NCI-H1694 treated with DMSO at 0.1 percent for 48 hours (cell line): ENCODE measurements around the gene MOGAT1.
"Not testable (repeated sequence)": the region's sequence is repeated elsewhere in the genome, so short reads cannot be mapped to it uniquely, and the experiment has no call there.

Experiments
- DNase-seq: peaks from one replicate; lab custom pipeline; 2025; lab: John Stamatoyannopoulos, UW

MOGAT1 gene

DNA sequence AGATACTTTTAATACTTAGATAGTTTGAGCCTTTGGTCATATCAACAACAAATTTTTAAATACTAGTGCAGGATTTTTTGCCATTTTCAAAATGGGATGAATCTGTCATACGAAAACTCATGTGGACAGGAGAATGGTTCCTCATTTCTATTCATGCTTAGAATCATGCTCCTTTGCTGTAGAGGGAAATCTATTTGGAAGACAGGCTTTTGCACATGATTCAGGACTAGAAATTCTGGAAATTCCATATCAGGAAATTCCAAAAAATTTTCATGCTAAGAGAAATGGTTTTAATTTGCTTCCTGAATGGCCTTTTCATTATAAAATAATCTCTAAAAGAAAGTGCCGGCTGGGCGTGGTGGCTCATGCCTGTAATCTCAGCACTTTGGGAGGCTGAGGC, 39.3 kb downstream of the MOGAT1 start:
- DNase-seq: no peak

- DNase-seq: no peak
These were observed 40.0 kb downstream of the MOGAT1 start for GRCh38 chr2:222711315-222711940.

- DNase-seq: no peak
These were observed 41.5 kb downstream of the MOGAT1 start for GRCh38 chr2:222713002-222713401.

- no peak for DNase-seq
These were observed 43.1 kb downstream of the MOGAT1 start for GRCh38 chr2:222714361-222715241.

DNA sequence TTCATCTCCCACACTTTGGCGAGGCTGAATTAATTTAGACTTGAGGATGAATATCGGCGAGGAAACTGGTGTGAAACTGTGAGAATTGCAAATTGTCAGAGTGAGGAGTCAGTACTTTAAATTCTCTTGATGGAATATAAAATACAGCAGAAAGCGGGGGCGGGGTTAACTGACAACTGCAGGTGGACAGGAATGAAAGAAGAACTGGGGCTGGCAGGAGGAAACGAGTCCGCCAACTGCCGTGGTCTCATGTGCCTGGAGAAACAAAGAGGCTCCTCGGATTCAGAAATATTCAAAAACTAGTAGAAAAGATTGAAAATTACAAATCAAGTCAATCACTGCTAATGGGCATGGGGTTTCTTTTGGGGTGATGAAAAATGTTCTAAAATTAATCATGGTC, 44.3 kb downstream of the MOGAT1 start:
- no peak for DNase-seq

DNA sequence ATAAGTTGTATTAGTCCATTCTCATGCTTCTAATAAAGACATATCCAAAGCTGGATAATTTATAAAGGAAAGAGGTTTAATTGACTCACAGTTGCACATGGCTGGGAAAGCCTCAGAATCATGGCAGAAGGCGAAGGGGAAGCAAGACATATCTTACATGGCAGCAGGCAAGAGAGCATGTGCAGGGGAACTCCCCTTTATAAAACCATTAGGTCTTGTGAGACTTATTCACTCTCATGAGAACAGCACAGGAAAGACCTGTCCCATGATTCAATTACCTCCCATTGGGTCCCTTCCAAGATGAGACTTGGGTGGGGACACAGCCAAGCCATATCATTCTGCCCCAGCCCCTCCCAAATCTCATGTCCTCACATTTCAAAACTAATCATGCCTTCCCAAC, 48.3 kb downstream of the MOGAT1 start:
- DNase-seq: not testable (repeated sequence)

GRCh38 chr2:222721597-222721996, 50.1 kb downstream of the MOGAT1 start:
- not testable (repeated sequence) for DNase-seq

GRCh38 chr2:222722327-222722946, 51.0 kb downstream of the MOGAT1 start:
- DNase-seq: no peak

GRCh38 chr2:222724208-222724607, 52.8 kb downstream of the MOGAT1 start:
- no peak for DNase-seq

DNA sequence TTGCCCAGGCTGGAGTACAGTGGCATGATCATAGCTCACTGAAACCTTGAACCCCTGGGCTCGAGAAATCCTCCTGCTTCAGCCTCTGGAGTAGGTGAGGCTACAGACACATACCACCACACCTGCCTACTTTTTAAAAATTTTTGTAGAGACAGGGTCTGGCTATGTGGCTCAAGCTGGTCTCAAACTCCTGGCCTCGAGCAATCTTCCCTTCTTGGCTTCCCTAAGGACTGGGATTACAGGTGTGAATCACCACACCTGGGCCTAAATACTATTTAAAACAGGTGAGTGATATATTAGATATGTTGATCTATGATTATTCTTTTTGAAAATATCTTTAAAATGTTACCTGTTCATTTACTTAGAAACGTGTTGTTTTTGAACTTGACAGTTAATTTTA, 57.2 kb downstream of the MOGAT1 start:
- DNase-seq: no peak

DNA sequence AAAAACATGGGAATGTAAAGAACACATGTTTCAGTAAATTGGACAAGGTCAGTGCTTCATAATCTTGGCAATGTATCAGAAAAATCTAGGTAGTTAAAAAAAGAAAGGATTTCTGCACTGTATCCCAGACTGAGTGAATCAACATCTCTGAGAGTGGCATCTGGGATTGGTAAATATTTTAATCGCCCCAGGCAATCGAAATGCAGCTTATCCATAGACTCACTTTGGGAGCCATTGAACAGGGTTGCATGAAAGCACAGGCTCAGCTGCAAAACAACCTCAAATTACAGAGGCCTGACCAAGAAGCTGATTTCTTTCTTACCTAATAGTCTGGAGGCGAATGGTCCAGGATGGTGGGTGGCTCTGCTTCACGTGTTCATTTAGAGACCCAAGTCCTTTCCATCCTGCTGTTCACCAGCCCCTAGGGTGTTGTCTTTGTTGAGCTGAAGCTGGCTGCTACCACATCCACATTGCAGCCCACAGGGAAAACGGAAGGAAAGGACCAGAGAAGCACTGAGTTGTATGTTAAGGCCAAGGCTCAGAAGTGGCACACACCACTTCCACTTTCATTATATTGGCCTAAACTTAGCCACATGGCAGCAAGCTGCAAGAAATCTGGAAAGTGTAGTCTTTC, 59.0 kb downstream of the MOGAT1 start:
- no peak for DNase-seq

DNA sequence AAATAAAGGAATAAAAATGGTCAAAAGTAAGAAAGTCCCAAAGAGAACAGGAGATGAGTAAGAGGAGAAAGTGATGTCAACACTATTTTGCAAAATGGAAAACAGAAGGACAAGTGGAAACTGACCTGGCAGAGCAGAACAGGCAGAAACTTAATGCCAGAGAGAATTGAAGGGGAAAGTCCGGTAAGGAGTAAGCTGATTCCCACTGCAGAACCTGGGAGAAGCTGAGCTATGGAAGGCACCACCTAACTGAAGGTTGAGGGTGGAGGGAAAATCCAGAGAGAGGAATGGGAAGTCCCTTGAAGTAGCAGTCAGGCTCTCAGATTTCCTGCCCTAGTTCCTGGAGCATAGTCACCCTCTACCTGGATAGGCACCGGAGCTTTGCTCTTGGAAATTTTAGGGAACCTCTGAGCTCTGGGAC, 59.8 kb downstream of the MOGAT1 start:
- no peak for DNase-seq

GRCh38 chr2:222732489-222733178, 61.2 kb downstream of the MOGAT1 start:
- DNase-seq: no peak

- DNase-seq: no peak
These were observed 62.0 kb downstream of the MOGAT1 start for GRCh38 chr2:222733470-222733845.

DNA sequence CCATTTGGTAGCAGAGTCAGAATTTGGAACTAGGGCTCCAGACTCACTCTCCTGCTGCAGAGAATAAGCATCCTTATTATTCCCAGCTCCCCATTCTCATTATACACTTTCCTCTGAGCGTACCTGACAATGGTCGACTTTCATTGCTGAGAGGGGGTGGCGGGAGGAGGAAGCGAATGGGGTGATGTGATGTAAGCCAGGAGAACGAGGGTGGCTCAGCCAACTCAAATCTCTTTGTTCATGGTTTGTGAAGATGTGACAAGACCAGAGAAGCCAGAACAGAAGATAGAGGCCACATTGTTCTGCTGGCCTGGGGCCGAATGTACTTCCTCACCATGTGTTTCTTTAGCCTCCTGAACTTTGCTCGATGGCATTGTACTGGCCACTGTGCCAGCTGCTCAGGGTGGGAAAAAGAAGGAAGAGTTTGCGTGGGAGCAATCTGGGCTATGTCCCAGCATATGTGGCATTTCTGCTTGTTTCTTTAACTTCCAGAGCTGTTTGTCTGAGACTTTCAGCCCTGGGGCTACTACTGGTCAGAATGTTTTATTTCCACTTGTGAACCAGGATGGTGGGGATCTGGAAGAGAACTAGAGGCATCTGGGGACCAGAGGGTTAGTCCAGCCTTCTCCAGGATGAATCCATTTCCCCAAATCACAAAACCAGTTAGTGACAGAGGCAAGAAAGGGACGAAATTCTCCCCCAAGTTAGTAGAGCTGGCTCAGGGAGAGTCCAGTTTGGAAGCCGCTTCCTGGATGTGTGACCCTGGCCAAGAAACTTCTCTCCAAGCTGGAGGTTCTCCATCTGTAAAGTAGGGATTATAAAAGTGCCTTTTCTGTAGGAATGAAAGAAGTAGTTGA, 62.6 kb downstream of the MOGAT1 start:
- DNase-seq: no peak

- no peak for DNase-seq
These were observed 63.2 kb downstream of the MOGAT1 start for GRCh38 chr2:222734703-222735014.

GRCh38 chr2:222736301-222736700, 64.8 kb downstream of the MOGAT1 start:
- DNase-seq: no peak

DNA sequence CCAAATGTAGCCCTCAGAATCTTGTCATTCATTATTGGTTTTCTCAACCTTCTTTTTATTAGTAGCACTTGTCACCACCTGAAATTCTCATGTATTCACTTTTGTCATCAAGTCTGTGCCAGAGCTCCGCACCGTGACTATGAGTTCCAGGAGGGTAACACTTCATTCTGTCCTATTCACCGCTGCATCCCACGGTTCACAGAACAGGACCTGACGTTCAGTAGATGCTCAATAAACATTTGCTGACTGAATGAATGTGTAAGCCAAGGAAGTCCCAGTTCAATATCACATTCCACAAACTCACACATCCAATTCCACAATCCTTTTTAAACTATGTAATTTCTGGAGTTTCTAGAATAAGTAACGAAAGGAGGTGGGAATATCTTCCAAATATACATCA, 65.5 kb downstream of the MOGAT1 start:
- no peak for DNase-seq

DNA sequence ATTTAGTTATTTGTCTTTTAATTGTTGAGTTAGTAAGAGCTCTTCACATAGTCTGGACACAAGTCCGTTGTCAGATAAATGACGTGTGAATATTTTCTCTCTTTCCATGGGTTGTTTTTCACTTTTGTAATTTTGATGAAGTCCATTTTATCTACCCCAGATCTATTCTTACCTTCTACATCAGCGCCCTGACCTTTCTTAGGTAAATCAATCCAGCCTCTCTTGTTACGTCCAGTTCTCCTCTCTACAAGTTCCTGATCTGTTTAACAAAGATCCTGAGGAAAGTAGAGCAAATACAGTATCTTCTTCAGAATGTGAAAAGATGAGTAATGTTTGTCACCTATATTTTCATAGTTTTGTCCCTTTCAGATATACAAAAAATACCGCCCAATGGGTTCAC, 66.9 kb downstream of the MOGAT1 start:
- no peak for DNase-seq

DNA sequence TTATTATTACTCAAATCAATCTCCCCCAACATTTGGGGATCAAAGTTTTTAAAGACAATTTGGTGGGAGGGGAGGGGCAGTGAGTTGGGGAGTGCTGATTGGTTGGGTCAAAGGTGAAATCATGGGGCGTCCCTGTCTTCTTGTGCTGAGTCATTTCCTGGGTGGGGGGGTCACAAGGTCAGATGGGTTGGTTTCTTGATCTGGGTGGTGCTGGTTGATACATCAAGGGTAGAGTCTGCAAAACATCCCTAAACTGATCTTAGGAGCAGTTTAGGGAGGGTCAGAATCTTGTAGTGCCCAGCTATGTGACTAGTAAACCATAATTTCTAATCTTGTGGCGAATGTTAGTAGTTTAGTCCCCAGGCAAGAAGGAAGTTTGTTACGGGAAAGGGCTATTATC, 67.4 kb downstream of the MOGAT1 start:
- DNase-seq: no peak

- no peak for DNase-seq
These were observed 68.5 kb downstream of the MOGAT1 start for GRCh38 chr2:222739939-222740338.
